ENCODE results near the gene KIAA0513. TPM values are rescaled to one million over a fixed set of nuclear protein-coding genes. Genes with fewer than 3 reads are reported as not detected.

Gene KIAA0513
- total RNA-seq, 1 donor from 2014 or later, result 131 TPM

DNA sequence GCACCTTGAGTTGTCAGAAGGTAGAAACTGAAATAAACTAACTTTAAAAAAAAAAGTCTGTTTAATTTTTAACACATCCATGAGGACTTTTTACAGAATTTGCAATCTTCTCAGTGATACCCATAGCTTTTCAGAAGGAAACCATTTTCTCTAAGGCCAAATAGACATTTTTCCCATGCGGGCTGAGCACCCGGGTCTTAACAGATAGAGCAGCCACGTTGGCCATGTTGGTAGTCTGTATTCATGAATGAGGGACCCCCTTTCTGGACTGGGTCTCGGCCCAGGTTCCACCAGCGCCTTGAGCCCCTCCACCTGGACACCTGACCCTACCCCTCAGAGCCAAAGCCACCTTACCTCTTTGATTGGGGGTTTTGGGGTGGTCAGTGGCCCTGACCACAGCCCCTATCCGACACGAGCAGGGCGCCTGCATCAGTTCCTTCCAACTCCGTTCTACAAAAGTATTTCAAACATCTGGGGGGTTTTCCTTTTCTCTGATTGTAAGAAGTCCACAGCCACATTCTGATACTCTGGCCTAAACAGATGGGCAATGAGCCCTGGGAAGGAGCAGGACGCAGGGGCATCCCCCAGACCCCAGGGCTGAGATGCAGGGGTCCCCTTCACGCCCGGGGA is 66.7 kb downstream of the KIAA0513 start:
- Histone ChIP-seq H3K4me3 (no peak overlapping the region), H3K27me3 (no peaks in the 10 kb centered on the region), H3K9me3 (no peaks in the 10 kb centered on the region), H3K4me1 (peaks cover 0 to 7% of the 10 kb centered on the region in 2 donors), H3K27ac (no peak overlapping the region), H3K36me3 (no peaks in the 10 kb centered on the region)
- intact Hi-C loops (cut with DNase I), result no loop called here
- TF ChIP-seq, protein P1, sequence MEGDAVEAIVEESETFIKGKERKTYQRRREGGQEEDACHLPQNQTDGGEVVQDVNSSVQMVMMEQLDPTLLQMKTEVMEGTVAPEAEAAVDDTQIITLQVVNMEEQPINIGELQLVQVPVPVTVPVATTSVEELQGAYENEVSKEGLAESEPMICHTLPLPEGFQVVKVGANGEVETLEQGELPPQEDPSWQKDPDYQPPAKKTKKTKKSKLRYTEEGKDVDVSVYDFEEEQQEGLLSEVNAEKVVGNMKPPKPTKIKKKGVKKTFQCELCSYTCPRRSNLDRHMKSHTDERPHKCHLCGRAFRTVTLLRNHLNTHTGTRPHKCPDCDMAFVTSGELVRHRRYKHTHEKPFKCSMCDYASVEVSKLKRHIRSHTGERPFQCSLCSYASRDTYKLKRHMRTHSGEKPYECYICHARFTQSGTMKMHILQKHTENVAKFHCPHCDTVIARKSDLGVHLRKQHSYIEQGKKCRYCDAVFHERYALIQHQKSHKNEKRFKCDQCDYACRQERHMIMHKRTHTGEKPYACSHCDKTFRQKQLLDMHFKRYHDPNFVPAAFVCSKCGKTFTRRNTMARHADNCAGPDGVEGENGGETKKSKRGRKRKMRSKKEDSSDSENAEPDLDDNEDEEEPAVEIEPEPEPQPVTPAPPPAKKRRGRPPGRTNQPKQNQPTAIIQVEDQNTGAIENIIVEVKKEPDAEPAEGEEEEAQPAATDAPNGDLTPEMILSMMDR (IDR thresholded peaks at IDR 0.05), result no peak
- DNase-seq (ENCODE audit: low spot score in 2 of 2), result no peak

- DNase-seq (ENCODE audit: low spot score in 2 of 2), result no peak
- Histone ChIP-seq H3K27ac (no peak overlapping the region), H3K4me1 (peaks cover 0 to 7% of the 10 kb centered on the region in 2 donors), H3K27me3 (no peaks in the 10 kb centered on the region), H3K36me3 (no peaks in the 10 kb centered on the region), H3K4me3 (no peak overlapping the region), H3K9me3 (no peaks in the 10 kb centered on the region)
- TF ChIP-seq, protein P1 (IDR thresholded peaks at IDR 0.05), result no peak
- intact Hi-C loops (cut with DNase I), result no loop called here
Measured at GRCh38 chr16:85094812-85095211, 67.2 kb downstream of the KIAA0513 start.

- Histone ChIP-seq H3K9me3 (no peaks in the 10 kb centered on the region), H3K4me1 (no peaks in the 10 kb centered on the region), H3K4me3 (no peak overlapping the region), H3K36me3 (no peaks in the 10 kb centered on the region), H3K27me3 (no peaks in the 10 kb centered on the region), H3K27ac (no peak overlapping the region)
- intact Hi-C loops (cut with DNase I), result no loop called here
- DNase-seq (ENCODE audit: low spot score in 2 of 2), result no peak
- TF ChIP-seq, protein P1 (IDR thresholded peaks at IDR 0.05), result no peak
Measured at GRCh38 chr16:85096921-85097320, 69.3 kb downstream of the KIAA0513 start.

DNA sequence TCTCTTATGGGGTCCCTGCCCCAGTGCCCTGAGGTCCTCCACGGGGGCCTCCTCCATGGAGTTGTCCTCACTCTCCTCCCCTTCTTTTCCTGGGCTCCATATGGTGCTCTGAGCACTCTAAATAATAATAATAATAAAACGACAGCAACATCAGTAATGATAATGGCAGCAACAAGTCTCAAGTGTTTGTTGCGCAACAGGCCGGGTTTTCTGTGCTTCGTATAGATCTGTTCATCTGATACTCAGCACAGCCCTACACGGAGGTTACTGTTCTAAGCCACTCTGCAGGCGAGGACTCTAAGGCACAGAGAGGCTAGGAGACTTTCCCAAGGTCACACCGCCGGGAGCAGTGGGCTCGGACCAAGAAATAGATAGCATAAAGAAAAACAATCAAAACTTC is 71.0 kb downstream of the KIAA0513 start:
- intact Hi-C loops (cut with DNase I), result no loop called here
- no peaks in the 10 kb centered on the region for H3K36me3 ChIP-seq
- TF ChIP-seq, protein P1 (IDR thresholded peaks at IDR 0.05), result no peak
- no peak overlapping the region for H3K4me3 ChIP-seq
- H3K9me3 ChIP-seq, result no peaks in the 10 kb centered on the region
- no peak for DNase-seq (ENCODE audit: low spot score in 2 of 2)
- no peak overlapping the region for H3K27ac ChIP-seq
- H3K27me3 ChIP-seq, result no peaks in the 10 kb centered on the region
- no peaks in the 10 kb centered on the region for H3K4me1 ChIP-seq

DNA sequence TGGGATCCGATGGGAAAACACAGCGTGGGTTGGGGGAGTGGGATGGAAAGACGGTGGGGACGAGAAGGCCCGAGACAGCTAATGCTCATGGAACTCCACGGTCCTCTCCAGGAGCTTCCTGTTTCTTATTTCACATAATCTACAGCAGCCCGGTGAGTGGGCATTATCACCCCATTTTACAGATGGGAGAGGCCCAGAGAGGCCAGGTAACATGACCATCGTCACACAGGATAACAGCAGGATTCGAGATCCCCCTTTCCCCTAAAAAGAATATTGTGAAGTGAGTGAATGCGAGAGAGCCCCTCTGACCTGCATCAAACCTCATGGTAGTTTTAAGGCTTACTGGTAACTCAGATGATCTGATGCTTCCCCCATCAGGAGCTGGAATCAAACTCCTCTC is 72.7 kb downstream of the KIAA0513 start:
- intact Hi-C loops (cut with DNase I), result no loop called here

More for the DNA sequence above, 72.7 kb downstream of the KIAA0513 start:
- no peak overlapping the region for H3K4me3 ChIP-seq
- TF ChIP-seq, protein P1 (IDR thresholded peaks at IDR 0.05), result no peak
- no peaks in the 10 kb centered on the region for H3K4me1 ChIP-seq
- no peaks in the 10 kb centered on the region for H3K9me3 ChIP-seq
- H3K36me3 ChIP-seq, result no peaks in the 10 kb centered on the region
- H3K27me3 ChIP-seq, result no peaks in the 10 kb centered on the region
- no peak for DNase-seq (ENCODE audit: low spot score in 2 of 2)
- H3K27ac ChIP-seq, result no peak overlapping the region

Data from ascending aorta (tissue), 2 donors.